ENCODE data around the gene BAZ2B.

BAZ2B gene

DNA sequence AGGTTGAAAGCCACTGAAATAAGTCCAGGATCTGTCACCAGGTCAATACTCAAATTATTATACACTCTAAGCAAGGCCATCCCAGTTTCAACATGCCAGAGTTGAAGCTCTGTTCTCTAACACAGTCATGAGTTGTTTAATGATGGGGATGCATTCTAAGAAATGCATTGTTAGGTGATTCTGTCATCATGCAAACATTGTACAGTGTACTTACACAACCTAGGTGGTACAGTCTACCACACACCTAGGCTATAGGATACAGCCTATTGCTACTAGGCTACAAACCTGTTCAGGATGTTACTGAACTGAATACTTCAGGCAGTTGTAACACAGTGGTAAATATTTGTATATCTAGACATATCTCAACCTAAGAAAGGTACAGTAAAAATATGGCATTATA is 162.2 kb downstream of the BAZ2B start:
- no peaks in the 10 kb centered on the region for H3K79me2 ChIP-seq (ENCODE audit: insufficient read depth, low read length)
- H4K20me1 ChIP-seq (ENCODE audit: insufficient read depth, low read length, poor library complexity, severe bottlenecking) = no peaks in the 10 kb centered on the region
- H3K9me3 ChIP-seq (ENCODE audit: insufficient read depth, low read depth, low read length) = no peaks in the 10 kb centered on the region
- no peaks in the 10 kb centered on the region for H3K9me2 ChIP-seq (replicated peaks; ENCODE audit: low read depth, low read length)
- TF ChIP-seq, protein P1, sequence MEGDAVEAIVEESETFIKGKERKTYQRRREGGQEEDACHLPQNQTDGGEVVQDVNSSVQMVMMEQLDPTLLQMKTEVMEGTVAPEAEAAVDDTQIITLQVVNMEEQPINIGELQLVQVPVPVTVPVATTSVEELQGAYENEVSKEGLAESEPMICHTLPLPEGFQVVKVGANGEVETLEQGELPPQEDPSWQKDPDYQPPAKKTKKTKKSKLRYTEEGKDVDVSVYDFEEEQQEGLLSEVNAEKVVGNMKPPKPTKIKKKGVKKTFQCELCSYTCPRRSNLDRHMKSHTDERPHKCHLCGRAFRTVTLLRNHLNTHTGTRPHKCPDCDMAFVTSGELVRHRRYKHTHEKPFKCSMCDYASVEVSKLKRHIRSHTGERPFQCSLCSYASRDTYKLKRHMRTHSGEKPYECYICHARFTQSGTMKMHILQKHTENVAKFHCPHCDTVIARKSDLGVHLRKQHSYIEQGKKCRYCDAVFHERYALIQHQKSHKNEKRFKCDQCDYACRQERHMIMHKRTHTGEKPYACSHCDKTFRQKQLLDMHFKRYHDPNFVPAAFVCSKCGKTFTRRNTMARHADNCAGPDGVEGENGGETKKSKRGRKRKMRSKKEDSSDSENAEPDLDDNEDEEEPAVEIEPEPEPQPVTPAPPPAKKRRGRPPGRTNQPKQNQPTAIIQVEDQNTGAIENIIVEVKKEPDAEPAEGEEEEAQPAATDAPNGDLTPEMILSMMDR (conservative IDR thresholded peaks at IDR 0.05; ENCODE audit: low read length) = no peak
- TF ChIP-seq EZH2phosphoT487 (IDR thresholded peaks at IDR 0.05; ENCODE audit: borderline replicate concordance) = no peak
- no peaks in the 10 kb centered on the region for H3K36me3 ChIP-seq (ENCODE audit: insufficient read depth, low read length)
- no peaks in the 10 kb centered on the region for H3F3A ChIP-seq (ENCODE audit: low read depth)
- no peak overlapping the region for H2AFZ ChIP-seq (ENCODE audit: low read length)
- H3K27me3 ChIP-seq (ENCODE audit: insufficient read depth, low read length, poor library complexity, severe bottlenecking) = no peaks in the 10 kb centered on the region
- H3K9ac ChIP-seq (ENCODE audit: low read depth, low read length, poor library complexity, severe bottlenecking) = no peak overlapping the region
- H3K4me2 ChIP-seq (ENCODE audit: low read depth, low read length, poor library complexity, severe bottlenecking) = no peak overlapping the region
- no peak overlapping the region for H3K4me3 ChIP-seq (ENCODE audit: low read length, poor library complexity, severe bottlenecking)
- peaks cover 6% of the 10 kb centered on the region for H3K4me1 ChIP-seq (ENCODE audit: insufficient read depth, low read length, poor library complexity, severe bottlenecking)

DNA sequence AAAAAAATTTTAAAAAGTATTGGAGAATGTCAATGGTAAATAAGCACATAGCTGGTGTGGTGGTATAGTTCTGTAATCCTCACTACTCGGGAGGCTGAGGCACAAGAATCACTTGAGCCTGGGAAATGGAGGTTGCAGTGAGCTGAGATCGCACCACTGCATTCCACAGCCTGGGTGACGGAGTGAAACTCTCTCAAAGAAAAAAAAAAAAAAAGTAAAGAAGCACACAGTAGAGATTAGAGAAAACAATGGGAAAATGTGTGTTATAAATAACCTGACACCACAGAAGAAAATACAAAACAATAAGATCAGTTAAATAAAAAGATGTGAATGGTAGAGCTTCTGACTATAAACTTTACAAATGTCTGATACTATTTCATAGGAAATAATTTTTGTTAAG is 166.2 kb downstream of the BAZ2B start:
- H3K4me1 ChIP-seq (ENCODE audit: insufficient read depth, low read length, poor library complexity, severe bottlenecking) = no peaks in the 10 kb centered on the region
- no peak overlapping the region for H3K4me2 ChIP-seq (ENCODE audit: low read depth, low read length, poor library complexity, severe bottlenecking)
- no peaks in the 10 kb centered on the region for H4K20me1 ChIP-seq (ENCODE audit: insufficient read depth, low read length, poor library complexity, severe bottlenecking)
- H3K9me3 ChIP-seq (ENCODE audit: insufficient read depth, low read depth, low read length) = no peaks in the 10 kb centered on the region
- no peaks in the 10 kb centered on the region for H3K79me2 ChIP-seq (ENCODE audit: insufficient read depth, low read length)
- no peaks in the 10 kb centered on the region for H3K27me3 ChIP-seq (ENCODE audit: insufficient read depth, low read length, poor library complexity, severe bottlenecking)
- no peak overlapping the region for H3K4me3 ChIP-seq (ENCODE audit: low read length, poor library complexity, severe bottlenecking)
- no peaks in the 10 kb centered on the region for H3F3A ChIP-seq (ENCODE audit: low read depth)
- H2AFZ ChIP-seq (ENCODE audit: low read length) = no peak overlapping the region
- peaks cover 11% of the 10 kb centered on the region; the same call in 1 of the 2 replicates for H3K36me3 ChIP-seq (ENCODE audit: insufficient read depth, low read length)
- no peaks in the 10 kb centered on the region for H3K9me2 ChIP-seq (replicated peaks; ENCODE audit: low read depth, low read length)
- no peak overlapping the region for H3K9ac ChIP-seq (ENCODE audit: low read depth, low read length, poor library complexity, severe bottlenecking)
- TF ChIP-seq, protein P1 (conservative IDR thresholded peaks at IDR 0.05; ENCODE audit: low read length) = no peak
- TF ChIP-seq EZH2phosphoT487 (IDR thresholded peaks at IDR 0.05; ENCODE audit: borderline replicate concordance) = no peak

GRCh38 chr2:159449504-159450124 is 166.7 kb downstream of the BAZ2B start:
- Histone ChIP-seq H3K9ac (ENCODE audit: low read depth, low read length, poor library complexity, severe bottlenecking) (no peak overlapping the region), H3K27me3 (ENCODE audit: insufficient read depth, low read length, poor library complexity, severe bottlenecking) (no peaks in the 10 kb centered on the region), H3K36me3 (ENCODE audit: insufficient read depth, low read length) (peaks cover 12% of the 10 kb centered on the region; the same call in 1 of the 2 replicates), H3K9me3 (ENCODE audit: insufficient read depth, low read depth, low read length) (no peaks in the 10 kb centered on the region), H4K20me1 (ENCODE audit: insufficient read depth, low read length, poor library complexity, severe bottlenecking) (no peaks in the 10 kb centered on the region), H3K79me2 (ENCODE audit: insufficient read depth, low read length) (no peaks in the 10 kb centered on the region), H3K4me2 (ENCODE audit: low read depth, low read length, poor library complexity, severe bottlenecking) (no peak overlapping the region), H3K9me2 (replicated peaks; ENCODE audit: low read depth, low read length) (no peaks in the 10 kb centered on the region), H3F3A (ENCODE audit: low read depth) (no peaks in the 10 kb centered on the region), H2AFZ (ENCODE audit: low read length) (no peak overlapping the region), H3K4me1 (ENCODE audit: insufficient read depth, low read length, poor library complexity, severe bottlenecking) (no peaks in the 10 kb centered on the region), H3K4me3 (ENCODE audit: low read length, poor library complexity, severe bottlenecking) (no peak overlapping the region)
- TF ChIP-seq, protein P1 (conservative IDR thresholded peaks at IDR 0.05; ENCODE audit: low read length) = no peak
- no peak for TF ChIP-seq EZH2phosphoT487 (IDR thresholded peaks at IDR 0.05; ENCODE audit: borderline replicate concordance)

Data from Loucy (cell line).